ENCODE data around the gene ARFGAP1.

DNA sequence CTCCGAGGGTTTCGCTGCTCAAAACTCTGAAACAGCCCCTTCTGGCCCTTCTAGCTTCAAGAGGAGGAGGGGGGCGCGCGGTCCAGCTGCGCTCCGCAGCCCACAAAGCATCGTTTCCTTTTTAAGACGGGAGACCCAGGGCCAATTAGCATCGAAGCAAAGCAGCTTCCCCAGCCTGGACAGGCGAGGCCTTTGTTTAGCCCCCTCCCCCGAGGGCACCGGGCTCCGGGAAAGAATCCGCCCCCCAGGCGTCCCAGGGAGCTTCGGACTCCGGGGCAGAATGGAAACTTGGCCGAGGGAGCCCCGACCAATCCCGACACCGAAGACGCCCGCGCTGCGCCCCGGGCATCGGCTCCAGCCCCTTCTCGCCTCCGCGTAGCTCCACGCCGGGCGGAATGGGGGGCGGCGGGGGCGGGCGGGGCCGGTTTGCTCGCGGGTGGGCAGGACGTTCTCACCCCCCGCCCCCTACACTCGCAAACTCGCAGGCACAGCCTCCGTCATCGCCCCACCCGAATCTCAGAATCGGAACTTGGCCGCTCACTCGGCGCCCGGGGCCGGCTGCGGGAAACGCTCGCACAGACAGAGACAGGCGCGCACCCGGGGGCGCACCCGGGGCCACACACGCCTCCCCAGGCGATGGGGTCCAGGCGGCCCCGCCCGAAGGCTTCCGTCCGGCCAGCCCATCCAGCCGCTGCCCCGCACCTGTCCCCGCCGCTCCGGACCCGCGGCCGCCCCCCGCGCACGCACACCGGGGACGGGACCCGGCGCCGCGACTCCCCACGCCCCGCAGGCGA lies 19.0 kb upstream of the ARFGAP1 start:
- TF ChIP-seq, protein P1, sequence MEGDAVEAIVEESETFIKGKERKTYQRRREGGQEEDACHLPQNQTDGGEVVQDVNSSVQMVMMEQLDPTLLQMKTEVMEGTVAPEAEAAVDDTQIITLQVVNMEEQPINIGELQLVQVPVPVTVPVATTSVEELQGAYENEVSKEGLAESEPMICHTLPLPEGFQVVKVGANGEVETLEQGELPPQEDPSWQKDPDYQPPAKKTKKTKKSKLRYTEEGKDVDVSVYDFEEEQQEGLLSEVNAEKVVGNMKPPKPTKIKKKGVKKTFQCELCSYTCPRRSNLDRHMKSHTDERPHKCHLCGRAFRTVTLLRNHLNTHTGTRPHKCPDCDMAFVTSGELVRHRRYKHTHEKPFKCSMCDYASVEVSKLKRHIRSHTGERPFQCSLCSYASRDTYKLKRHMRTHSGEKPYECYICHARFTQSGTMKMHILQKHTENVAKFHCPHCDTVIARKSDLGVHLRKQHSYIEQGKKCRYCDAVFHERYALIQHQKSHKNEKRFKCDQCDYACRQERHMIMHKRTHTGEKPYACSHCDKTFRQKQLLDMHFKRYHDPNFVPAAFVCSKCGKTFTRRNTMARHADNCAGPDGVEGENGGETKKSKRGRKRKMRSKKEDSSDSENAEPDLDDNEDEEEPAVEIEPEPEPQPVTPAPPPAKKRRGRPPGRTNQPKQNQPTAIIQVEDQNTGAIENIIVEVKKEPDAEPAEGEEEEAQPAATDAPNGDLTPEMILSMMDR (IDR thresholded peaks at IDR 0.05; ENCODE audit: low read depth, low read length, poor library complexity, severe bottlenecking) = no peak
- TF ChIP-seq EZH2phosphoT487 (IDR thresholded peaks at IDR 0.05; ENCODE audit: borderline replicate concordance, low read length) = no peak

Data from DOHH2 (cell line).